ENCODE measurements around the gene RNASE3.

- no peak for TF ChIP-seq CTCF (conservative IDR thresholded peaks at IDR 0.05 in 1 of 2, IDR thresholded peaks at IDR 0.05 in 1 of 2; ENCODE audit: extremely low read depth in 1 of 2, insufficient read depth in 1 of 2, low read depth in 1 of 2, low read length in 2 of 2)
- no peak for TF ChIP-seq EZH2 (IDR thresholded peaks at IDR 0.05; ENCODE audit: borderline replicate concordance, low read length)
Observed at GRCh38 chr14:20907214-20907613, 16.0 kb downstream of the RNASE3 start.

All from mammary epithelial cell (primary cell).